HEK293 (cell line): Measurements from ENCODE around the gene ATAD2B.

Source experiments
- ZBTB21 ChIP-seq: fragments of 450-650 bp; formaldehyde crosslinking; IDR thresholded peaks from 2 replicates; pipeline ENCODE4 v1.5.1; 2017; ENCODE audit warnings: missing biosample characterization, missing genetic modification characterization
- ZNF354C ChIP-seq: fragments of 450-650 bp; formaldehyde crosslinking; IDR thresholded peaks from 2 replicates; pipeline ENCODE4 v1.5.1; 2016; ENCODE audit warnings: missing biosample characterization, missing genetic modification characterization, low read depth, borderline replicate concordance
- ZNF626 ChIP-seq: fragments of 450-650 bp; sonication (Bioruptor Pico); formaldehyde crosslinking; IDR thresholded peaks from 2 replicates; pipeline ENCODE4 v1.5.1; 2018; ENCODE audit warnings: missing biosample characterization, missing genetic modification characterization, inconsistent platforms
- ZNF747 ChIP-seq: fragments of 450-650 bp; formaldehyde crosslinking; IDR thresholded peaks from 2 replicates; pipeline ENCODE4 v1.5.1; 2016; ENCODE audit warnings: missing biosample characterization, missing genetic modification characterization
- ZNF777 ChIP-seq: fragments of 450-650 bp; formaldehyde crosslinking; IDR thresholded peaks from 2 replicates; pipeline ENCODE4 v1.5.1; 2017; ENCODE audit warnings: missing biosample characterization, missing genetic modification characterization, borderline replicate concordance
- ZSCAN30 ChIP-seq: fragments of 450-650 bp; IDR thresholded peaks from 2 replicates; pipeline ENCODE4 v1.5.1; 2018; ENCODE audit warnings: missing biosample characterization, mild to moderate bottlenecking, missing genetic modification characterization, moderate library complexity
- TF ChIP-seq, protein P1 (sequence below): fragments of 450-650 bp; formaldehyde crosslinking; IDR thresholded peaks from 2 replicates; pipeline ENCODE4 v1.5.1; 2016; ENCODE audit warnings: missing biosample characterization, missing genetic modification characterization

DNA sequence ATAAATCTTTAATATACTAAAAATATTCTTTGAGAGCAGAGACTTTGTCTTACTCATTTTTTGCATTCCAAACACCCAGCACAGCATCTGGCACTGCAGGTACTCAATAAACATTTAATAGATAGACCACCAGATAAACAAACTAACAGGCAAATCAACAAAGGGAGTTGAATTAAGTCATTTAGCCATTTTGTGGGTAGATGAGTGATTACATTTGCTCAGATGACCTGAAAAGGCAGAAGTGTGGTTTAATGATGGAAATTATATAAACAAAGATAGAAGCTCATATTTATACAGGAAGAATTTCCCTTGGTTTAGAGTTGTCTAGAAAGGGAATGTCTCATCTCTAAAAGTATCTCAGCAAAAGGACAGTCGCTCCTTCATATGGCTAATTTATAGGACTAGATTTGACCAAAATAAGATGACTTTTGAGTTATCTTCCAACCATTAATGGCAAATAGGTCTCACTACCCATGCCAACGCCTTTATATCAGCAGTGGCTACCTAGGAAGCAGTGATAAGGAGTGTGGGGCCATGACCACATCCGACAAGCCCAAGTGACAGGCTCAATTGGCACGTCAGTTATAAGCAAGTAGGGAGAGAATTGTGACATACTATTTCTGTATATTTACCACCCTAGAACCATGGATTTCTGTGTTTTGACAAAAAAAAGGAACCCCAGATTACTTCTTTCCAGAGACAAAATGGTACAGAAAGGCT is 173.5 kb downstream of the ATAD2B start:
- TF ChIP-seq ZNF626 (tag by site-specific recombination) (no peak), ZBTB21 (tag by site-specific recombination) (no peak), ZNF354C (tag by site-specific recombination) (no peak), ZSCAN30 (tag by site-specific recombination) (no peak), ZNF777 (tag by site-specific recombination) (no peak), ZNF747 (tag by site-specific recombination) (no peak)
- TF ChIP-seq, protein P1, sequence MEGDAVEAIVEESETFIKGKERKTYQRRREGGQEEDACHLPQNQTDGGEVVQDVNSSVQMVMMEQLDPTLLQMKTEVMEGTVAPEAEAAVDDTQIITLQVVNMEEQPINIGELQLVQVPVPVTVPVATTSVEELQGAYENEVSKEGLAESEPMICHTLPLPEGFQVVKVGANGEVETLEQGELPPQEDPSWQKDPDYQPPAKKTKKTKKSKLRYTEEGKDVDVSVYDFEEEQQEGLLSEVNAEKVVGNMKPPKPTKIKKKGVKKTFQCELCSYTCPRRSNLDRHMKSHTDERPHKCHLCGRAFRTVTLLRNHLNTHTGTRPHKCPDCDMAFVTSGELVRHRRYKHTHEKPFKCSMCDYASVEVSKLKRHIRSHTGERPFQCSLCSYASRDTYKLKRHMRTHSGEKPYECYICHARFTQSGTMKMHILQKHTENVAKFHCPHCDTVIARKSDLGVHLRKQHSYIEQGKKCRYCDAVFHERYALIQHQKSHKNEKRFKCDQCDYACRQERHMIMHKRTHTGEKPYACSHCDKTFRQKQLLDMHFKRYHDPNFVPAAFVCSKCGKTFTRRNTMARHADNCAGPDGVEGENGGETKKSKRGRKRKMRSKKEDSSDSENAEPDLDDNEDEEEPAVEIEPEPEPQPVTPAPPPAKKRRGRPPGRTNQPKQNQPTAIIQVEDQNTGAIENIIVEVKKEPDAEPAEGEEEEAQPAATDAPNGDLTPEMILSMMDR, result no peak
